ENCODE measurements around the gene NKAPD1. TPM values are rescaled to one million over a fixed set of nuclear protein-coding genes. Genes with fewer than 3 reads are reported as not detected.

Gene NKAPD1
- total and polyA plus RNA-seq, 9 of the 15 experiments (the other 6 are each of a cell fraction or from before 2014, with no cell fraction given), result 14.1 to 73.5 (median 29.3) TPM

DNA sequence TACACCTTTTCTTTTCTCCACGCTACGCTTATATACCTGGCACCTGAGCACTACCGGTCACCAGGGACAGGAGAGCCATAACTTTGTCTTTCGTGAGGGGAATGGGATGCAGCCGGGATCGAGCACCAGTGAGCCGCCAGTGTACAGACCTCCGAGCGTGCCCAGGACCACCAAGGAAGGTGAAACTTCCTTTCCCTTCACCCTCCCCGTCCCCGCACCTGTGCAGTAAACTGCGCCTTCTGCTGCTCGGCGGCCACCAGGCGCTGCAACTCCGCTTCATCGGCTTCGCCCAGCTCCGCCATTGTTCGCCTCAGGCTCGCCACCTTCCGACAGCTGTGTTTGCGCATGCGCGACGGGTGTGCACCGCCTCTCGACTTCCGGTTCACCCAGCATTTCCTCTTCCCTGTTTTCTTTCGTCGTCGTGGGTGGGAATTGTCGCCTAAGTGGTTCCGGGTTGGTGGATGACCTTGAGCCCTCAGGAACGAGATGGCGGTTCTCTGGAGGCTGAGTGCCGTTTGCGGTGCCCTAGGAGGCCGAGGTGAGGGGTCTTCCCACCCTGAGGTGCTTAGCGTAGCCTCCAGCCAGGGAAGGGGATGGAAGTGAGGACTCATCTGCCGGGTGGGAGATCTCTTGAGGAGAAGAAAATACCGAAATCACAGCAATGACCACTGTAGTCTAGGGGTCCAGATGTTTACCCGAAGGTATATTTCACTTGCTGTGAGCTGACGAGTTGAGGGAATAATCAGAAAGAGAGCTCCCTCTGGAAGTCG is 12.5 kb downstream of the NKAPD1 start, which contains the start of the genes SDHD and TIMM8B (continued):
- TF ChIP-seq, protein P1, sequence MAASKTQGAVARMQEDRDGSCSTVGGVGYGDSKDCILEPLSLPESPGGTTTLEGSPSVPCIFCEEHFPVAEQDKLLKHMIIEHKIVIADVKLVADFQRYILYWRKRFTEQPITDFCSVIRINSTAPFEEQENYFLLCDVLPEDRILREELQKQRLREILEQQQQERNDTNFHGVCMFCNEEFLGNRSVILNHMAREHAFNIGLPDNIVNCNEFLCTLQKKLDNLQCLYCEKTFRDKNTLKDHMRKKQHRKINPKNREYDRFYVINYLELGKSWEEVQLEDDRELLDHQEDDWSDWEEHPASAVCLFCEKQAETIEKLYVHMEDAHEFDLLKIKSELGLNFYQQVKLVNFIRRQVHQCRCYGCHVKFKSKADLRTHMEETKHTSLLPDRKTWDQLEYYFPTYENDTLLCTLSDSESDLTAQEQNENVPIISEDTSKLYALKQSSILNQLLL (CRISPR knock-in tag; IDR thresholded peaks at IDR 0.05; ENCODE audit: borderline replicate concordance), result no peak
- TF ChIP-seq GATAD2B (IDR thresholded peaks at IDR 0.05; ENCODE audit: borderline replicate concordance), result no peak
- TF ChIP-seq STAG1 (CRISPR knock-in tag; IDR thresholded peaks at IDR 0.05; ENCODE audit: borderline replicate concordance), result no peak
- no peak for TF ChIP-seq TFAM (CRISPR knock-in tag; conservative IDR thresholded peaks at IDR 0.05)
- TF ChIP-seq, protein P2, sequence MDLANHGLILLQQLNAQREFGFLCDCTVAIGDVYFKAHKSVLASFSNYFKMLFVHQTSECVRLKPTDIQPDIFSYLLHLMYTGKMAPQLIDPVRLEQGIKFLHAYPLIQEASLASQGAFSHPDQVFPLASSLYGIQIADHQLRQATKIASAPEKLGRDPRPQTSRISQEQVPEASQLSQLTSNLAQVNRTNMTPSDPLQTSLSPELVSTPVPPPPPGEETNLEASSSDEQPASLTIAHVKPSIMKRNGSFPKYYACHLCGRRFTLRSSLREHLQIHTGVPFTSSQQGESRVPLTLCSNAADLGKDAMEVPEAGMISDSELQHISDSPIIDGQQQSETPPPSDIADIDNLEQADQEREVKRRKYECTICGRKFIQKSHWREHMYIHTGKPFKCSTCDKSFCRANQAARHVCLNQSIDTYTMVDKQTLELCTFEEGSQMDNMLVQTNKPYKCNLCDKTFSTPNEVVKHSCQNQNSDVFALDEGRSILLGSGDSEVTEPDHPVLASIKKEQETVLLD (IDR thresholded peaks at IDR 0.05), result peak; percentile 99
- peak; percentile 57; the same call in 1 of the 2 replicates for TF ChIP-seq MBD2 (IDR thresholded peaks at IDR 0.05; ENCODE audit: borderline replicate concordance, low read depth)
- no peak for TF ChIP-seq CBX5 (IDR thresholded peaks at IDR 0.05; ENCODE audit: borderline replicate concordance, low read depth)
- TF ChIP-seq SNRNP70 (optimal IDR thresholded peaks at IDR 0.05; ENCODE audit: low read depth, low read length), result no peak
- TF ChIP-seq, protein P3, sequence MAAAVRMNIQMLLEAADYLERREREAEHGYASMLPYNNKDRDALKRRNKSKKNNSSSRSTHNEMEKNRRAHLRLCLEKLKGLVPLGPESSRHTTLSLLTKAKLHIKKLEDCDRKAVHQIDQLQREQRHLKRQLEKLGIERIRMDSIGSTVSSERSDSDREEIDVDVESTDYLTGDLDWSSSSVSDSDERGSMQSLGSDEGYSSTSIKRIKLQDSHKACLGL (CRISPR knock-in tag; IDR thresholded peaks at IDR 0.05; ENCODE audit: borderline replicate concordance, poor library complexity, severe bottlenecking), result no peak
- TF ChIP-seq NELFE (IDR thresholded peaks at IDR 0.05; ENCODE audit: insufficient read depth, insufficient read length), result no peak
- TF ChIP-seq TRIM28 (IDR thresholded peaks at IDR 0.05), result no peak; the same call in 1 of the 2 replicates
- peak; percentile 7; the same call in 1 of the 2 replicates for TF ChIP-seq MIER1 (IDR thresholded peaks at IDR 0.05; ENCODE audit: low read depth)
- TF ChIP-seq EGR1 (conservative IDR thresholded peaks at IDR 0.05), result peak; percentile 84
- no peak for TF ChIP-seq TGIF2 (CRISPR knock-in tag; IDR thresholded peaks at IDR 0.05)
- peak; percentile 25 for TF ChIP-seq SAP30 (IDR thresholded peaks at IDR 0.05; ENCODE audit: borderline replicate concordance, insufficient read depth, low read depth, low read length, poor library complexity, severe bottlenecking)
- TF ChIP-seq NR2F6 (CRISPR knock-in tag; IDR thresholded peaks at IDR 0.05), result no peak
- no peak for TF ChIP-seq HDAC3 (IDR thresholded peaks at IDR 0.05; ENCODE audit: borderline replicate concordance, partially characterized antibody)
- TF ChIP-seq, protein P4, sequence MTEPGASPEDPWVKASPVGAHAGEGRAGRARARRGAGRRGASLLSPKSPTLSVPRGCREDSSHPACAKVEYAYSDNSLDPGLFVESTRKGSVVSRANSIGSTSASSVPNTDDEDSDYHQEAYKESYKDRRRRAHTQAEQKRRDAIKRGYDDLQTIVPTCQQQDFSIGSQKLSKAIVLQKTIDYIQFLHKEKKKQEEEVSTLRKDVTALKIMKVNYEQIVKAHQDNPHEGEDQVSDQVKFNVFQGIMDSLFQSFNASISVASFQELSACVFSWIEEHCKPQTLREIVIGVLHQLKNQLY (CRISPR knock-in tag; conservative IDR thresholded peaks at IDR 0.05), result 0 out of 4 replicates have a peak, but pooled peaks of 1 of the 2 experiments have one; percentile 64
- 0 out of 2 replicates have a peak, but pooled peaks have one; percentile 24 for TF ChIP-seq NCOR1 (IDR thresholded peaks at IDR 0.05)
- no peak for TF ChIP-seq PTTG1 (tag; IDR thresholded peaks at IDR 0.05; ENCODE audit: low read depth)
- no peak for TF ChIP-seq PYGO2 (tag; IDR thresholded peaks at IDR 0.05)
- no peak for TF ChIP-seq FOXA1 (IDR thresholded peaks at IDR 0.05; ENCODE audit: borderline replicate concordance)
